ENCODE data around the gene SLC6A12. TPM values are rescaled to one million over a fixed set of nuclear protein-coding genes. Genes with fewer than 3 reads are reported as not detected.

Gene SLC6A12
- total RNA-seq, 1 donor from 2014 or later, result not detected

GRCh38 chr12:227923-228845, 14.2 kb upstream of the SLC6A12 start:
- intact Hi-C loops (cut with DNase I), result no loop called here
- no peak for TF ChIP-seq POLR2A (IDR thresholded peaks at IDR 0.05)
- TF ChIP-seq, protein P1, sequence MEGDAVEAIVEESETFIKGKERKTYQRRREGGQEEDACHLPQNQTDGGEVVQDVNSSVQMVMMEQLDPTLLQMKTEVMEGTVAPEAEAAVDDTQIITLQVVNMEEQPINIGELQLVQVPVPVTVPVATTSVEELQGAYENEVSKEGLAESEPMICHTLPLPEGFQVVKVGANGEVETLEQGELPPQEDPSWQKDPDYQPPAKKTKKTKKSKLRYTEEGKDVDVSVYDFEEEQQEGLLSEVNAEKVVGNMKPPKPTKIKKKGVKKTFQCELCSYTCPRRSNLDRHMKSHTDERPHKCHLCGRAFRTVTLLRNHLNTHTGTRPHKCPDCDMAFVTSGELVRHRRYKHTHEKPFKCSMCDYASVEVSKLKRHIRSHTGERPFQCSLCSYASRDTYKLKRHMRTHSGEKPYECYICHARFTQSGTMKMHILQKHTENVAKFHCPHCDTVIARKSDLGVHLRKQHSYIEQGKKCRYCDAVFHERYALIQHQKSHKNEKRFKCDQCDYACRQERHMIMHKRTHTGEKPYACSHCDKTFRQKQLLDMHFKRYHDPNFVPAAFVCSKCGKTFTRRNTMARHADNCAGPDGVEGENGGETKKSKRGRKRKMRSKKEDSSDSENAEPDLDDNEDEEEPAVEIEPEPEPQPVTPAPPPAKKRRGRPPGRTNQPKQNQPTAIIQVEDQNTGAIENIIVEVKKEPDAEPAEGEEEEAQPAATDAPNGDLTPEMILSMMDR (IDR thresholded peaks at IDR 0.05), result no peak
- TF ChIP-seq POLR2AphosphoS5 (IDR thresholded peaks at IDR 0.05; ENCODE audit: insufficient read depth in 1 of 2, low read depth in 1 of 2), result no peak
- no peaks in the 10 kb centered on the region for H3K36me3 ChIP-seq
- no peak overlapping the region for H3K4me3 ChIP-seq
- H3K4me1 ChIP-seq, result no peaks in the 10 kb centered on the region
- peak; percentile 54 to 55 for DNase-seq (ENCODE audit: extremely low spot score in 2 of 2)
- H3K27me3 ChIP-seq, result no peaks in the 10 kb centered on the region
- no peak overlapping the region for H3K27ac ChIP-seq
- H3K9me3 ChIP-seq, result no peaks in the 10 kb centered on the region

- intact Hi-C loops (cut with DNase I), result no loop called here
- Histone ChIP-seq H3K27me3 (no peaks in the 10 kb centered on the region), H3K36me3 (no peaks in the 10 kb centered on the region), H3K4me3 (no peak overlapping the region), H3K27ac (no peak overlapping the region), H3K4me1 (no peaks in the 10 kb centered on the region), H3K9me3 (no peaks in the 10 kb centered on the region)
- DNase-seq (ENCODE audit: extremely low spot score in 2 of 2), result peak; percentile 55 to 58
- TF ChIP-seq POLR2AphosphoS5 (IDR thresholded peaks at IDR 0.05; ENCODE audit: insufficient read depth in 1 of 2, low read depth in 1 of 2), result no peak
- TF ChIP-seq, protein P1 (IDR thresholded peaks at IDR 0.05), result no peak
- TF ChIP-seq POLR2A (IDR thresholded peaks at IDR 0.05), result no peak
These were observed 13.4 kb upstream of the SLC6A12 start for GRCh38 chr12:227286-227915.

DNA sequence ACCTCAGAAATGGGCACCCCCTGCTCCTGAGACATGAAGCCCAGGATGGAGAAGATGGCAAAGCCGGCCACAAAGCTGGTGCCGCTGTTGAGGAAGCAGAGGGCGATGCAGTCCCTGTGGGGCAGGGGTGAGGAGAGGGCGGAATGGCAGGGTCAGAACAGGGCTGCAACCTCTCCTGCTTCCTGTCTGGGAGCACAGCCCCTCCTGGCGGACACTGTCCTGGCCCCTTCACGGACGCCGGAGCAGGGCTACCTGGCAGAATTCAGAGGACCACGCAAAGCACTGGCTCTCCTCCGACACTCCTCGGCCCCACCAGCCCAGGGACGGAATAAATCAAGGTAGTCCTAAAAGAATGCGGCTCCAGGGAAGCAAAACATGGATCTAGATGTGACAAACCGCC, 12.4 kb upstream of the SLC6A12 start:
- TF ChIP-seq POLR2A (IDR thresholded peaks at IDR 0.05) (no peak), POLR2AphosphoS5 (IDR thresholded peaks at IDR 0.05; ENCODE audit: insufficient read depth in 1 of 2, low read depth in 1 of 2) (no peak)
- TF ChIP-seq, protein P1 (IDR thresholded peaks at IDR 0.05), result no peak
- Histone ChIP-seq H3K27ac (no peak overlapping the region), H3K4me3 (no peak overlapping the region), H3K27me3 (no peaks in the 10 kb centered on the region), H3K4me1 (no peaks in the 10 kb centered on the region), H3K9me3 (no peaks in the 10 kb centered on the region), H3K36me3 (no peaks in the 10 kb centered on the region)
- intact Hi-C loops (cut with DNase I), result no loop called here
- peak; percentile 62 to 87 for DNase-seq (ENCODE audit: extremely low spot score in 2 of 2)

GRCh38 chr12:225012-225411, 11.1 kb upstream of the SLC6A12 start:
- no peaks in the 10 kb centered on the region for H3K36me3 ChIP-seq
- no peak overlapping the region for H3K4me3 ChIP-seq
- no peaks in the 10 kb centered on the region for H3K9me3 ChIP-seq
- H3K27ac ChIP-seq, result no peak overlapping the region
- intact Hi-C loops (cut with DNase I), result no loop called here
- no peaks in the 10 kb centered on the region for H3K27me3 ChIP-seq
- no peaks in the 10 kb centered on the region for H3K4me1 ChIP-seq
- no peak for TF ChIP-seq POLR2A (IDR thresholded peaks at IDR 0.05)
- TF ChIP-seq POLR2AphosphoS5 (IDR thresholded peaks at IDR 0.05; ENCODE audit: insufficient read depth in 1 of 2, low read depth in 1 of 2), result no peak
- TF ChIP-seq, protein P1 (IDR thresholded peaks at IDR 0.05), result no peak
- DNase-seq (ENCODE audit: extremely low spot score in 2 of 2), result no peak

Data from vagina (tissue), 2 donors.